ENCODE data around the gene GNB1L. TPM values are rescaled to one million over a fixed set of nuclear protein-coding genes. Genes with fewer than 3 reads are reported as not detected.

The GNB1L gene
- polyA plus RNA-seq, 4 donors: 2.8 to 6.6 (median 5.3) TPM

DNA sequence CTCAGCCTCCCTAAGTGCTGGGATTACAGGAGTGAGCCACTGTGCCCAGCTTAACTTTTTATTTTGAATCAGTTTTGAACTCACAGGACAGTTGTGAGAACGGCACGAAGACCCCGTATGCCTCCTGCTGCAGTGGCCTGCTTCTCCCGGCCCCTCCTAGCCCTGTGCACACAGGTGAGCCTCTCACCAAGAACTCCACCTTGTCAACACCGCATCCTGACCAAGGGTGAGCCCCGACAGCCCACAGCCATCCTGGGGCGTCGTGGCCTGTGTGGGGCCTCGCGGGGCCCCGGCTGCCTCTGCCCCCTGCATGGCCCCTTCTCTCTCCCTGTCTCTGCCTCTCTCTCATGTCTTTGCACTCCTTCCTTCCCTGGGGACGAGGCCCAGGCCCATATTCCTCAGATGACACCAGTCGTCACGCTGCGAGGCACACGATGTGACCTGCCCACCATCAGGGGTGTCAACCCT is 38.8 kb downstream of the GNB1L start:
- DNase-seq (ENCODE audit: low read depth in 4 of 4, low spot score in 2 of 4): no peak

- DNase-seq (ENCODE audit: low read depth in 4 of 4, low spot score in 2 of 4): no peak
Measured at GRCh38 chr22:19815093-19815822, 39.4 kb downstream of the GNB1L start.

GRCh38 chr22:19814428-19814827 is 40.2 kb downstream of the GNB1L start:
- DNase-seq (ENCODE audit: low read depth in 4 of 4, low spot score in 2 of 4): no peak

GRCh38 chr22:19812910-19813309 is 41.8 kb downstream of the GNB1L start:
- no peak for DNase-seq (ENCODE audit: low read depth in 4 of 4, low spot score in 2 of 4)

GRCh38 chr22:19811811-19812771 is 42.6 kb downstream of the GNB1L start:
- DNase-seq (ENCODE audit: low read depth in 4 of 4, low spot score in 2 of 4): no peak

GRCh38 chr22:19811211-19811621 is 43.5 kb downstream of the GNB1L start:
- no peak for DNase-seq (ENCODE audit: low read depth in 4 of 4, low spot score in 2 of 4)

GRCh38 chr22:19810381-19811201 is 44.1 kb downstream of the GNB1L start:
- no peak for DNase-seq (ENCODE audit: low read depth in 4 of 4, low spot score in 2 of 4)

- DNase-seq (ENCODE audit: low read depth in 4 of 4, low spot score in 2 of 4): no peak
Measured at GRCh38 chr22:19809741-19810140, 44.9 kb downstream of the GNB1L start.

- no peak for DNase-seq (ENCODE audit: low read depth in 4 of 4, low spot score in 2 of 4)
Measured at GRCh38 chr22:19808873-19809478, 45.7 kb downstream of the GNB1L start.

DNA sequence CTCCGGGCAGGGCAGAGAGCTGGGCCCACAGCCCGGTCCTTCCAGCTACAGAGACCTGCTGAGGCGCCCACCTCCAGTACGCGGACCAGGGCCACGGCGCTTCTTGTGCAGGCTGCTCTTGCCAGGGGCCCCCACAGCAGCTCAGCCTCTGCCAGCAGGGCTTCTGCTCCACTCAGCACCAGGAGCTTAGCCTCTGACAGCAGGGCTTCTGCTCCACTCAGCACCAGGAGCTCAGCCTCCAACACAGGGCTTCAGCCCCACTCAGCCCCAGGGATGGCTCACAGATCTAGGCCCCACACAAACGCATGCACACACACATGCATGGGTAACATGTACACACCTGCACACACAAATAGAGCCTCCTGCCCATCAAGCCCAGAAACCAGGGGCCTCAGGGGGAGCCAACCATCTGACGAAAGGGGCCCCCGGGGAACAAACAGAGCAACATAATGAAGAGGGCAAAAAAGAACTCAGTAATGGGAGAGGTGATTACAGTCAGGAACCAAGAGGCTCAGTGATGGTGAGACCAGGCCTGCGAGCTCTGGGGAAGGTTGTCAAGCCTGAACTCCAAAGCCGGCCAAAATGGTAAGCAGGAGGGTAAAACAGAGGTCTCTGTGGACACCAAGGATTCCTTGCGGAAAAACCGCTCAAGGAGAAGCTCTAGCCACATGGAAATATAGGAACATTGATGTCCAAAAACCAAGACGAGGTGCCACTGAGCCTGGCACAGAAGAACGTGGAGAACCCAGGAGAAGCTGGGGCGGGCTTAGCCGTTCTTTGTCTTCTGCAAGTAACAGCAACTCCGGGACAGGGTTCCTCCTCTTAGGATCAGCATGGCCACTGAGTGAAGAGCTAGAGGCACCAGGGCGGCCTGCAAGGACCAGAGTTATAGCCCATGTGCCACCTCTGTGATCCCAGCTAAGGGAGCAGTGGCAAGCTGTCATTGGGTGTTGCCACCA is 46.5 kb downstream of the GNB1L start:
- no peak for DNase-seq (ENCODE audit: low read depth in 4 of 4, low spot score in 2 of 4)

- no peak for DNase-seq (ENCODE audit: low read depth in 4 of 4, low spot score in 2 of 4)
Measured at GRCh38 chr22:19807161-19807913, 47.3 kb downstream of the GNB1L start.

DNA sequence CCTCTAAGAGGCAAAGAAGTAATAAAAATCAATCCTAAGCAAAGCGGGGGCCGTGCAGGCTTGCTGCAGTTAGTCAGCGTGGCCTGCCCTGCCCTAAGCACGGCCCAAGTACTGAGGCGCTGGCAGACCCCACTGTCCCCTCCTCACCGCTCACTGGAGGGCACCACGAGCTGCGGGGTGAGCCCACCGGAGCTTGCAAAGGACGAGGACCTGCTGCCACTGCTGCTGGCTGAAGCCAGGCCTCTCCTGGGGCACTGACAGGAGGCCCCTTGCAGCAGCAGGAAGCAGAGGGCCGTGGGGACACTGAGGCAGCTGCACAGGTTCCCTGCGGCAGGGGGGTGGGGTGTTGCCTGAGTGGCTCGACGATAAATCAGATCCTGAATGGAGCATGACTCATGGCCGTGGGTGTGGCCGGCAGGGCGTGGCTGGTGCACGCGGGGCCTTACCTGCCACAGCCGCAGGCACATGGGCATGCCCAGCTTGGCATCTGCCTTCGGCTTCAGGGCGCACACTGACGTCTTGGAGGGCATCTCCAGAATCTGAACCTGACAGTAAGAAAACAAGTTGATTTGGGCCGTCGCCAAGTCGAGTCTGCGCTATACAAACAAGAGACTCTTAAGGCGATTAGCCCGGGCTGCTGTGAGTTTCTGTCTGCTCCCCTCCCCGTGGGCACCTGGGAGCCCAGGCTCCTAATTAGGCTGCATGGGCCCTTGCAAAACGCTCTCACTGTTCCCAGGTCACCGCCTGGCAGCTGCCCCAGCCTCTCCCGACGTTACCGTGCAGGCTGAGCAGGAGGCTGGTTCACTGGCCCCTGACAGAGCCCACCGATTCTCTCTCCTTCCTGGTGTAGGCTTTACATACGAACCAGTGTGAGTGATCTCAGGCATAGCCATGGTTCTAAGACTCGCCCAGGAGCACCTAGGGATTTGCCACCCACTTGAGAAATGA is 48.2 kb downstream of the GNB1L start:
- no peak for DNase-seq (ENCODE audit: low read depth in 4 of 4, low spot score in 2 of 4)

GRCh38 chr22:19805821-19806212 is 48.9 kb downstream of the GNB1L start:
- DNase-seq (ENCODE audit: low read depth in 4 of 4, low spot score in 2 of 4): no peak

- no peak for DNase-seq (ENCODE audit: low read depth in 4 of 4, low spot score in 2 of 4)
Measured at GRCh38 chr22:19803736-19804267, 50.9 kb downstream of the GNB1L start.

- no peak for DNase-seq (ENCODE audit: low read depth in 4 of 4, low spot score in 2 of 4)
Measured at GRCh38 chr22:19802894-19803735, 51.6 kb downstream of the GNB1L start.
